Measurements from ENCODE around the gene HEXIM1.

The HEXIM1 gene

DNA sequence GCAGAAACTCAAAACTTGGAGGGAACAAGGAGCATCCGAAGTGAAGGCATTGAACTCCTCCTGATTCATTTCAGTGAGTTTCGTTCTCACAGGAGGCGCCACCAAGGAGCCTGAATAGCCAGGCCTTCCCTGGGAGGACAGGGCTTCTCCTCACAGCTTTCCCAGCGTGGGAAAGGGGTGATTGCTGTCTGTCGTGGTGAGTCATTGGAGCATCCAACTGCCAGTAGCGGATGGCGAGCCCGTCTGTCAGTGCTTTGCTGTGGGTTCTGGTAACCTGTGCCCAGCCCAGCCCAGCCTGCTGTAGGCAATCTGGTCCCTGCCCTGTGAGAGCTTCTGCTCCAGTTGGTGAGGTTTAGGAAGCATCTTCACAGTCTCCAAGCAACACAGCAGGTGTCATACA is 44.2 kb upstream of the HEXIM1 start:
- DNase-seq (ENCODE audit: low read depth), result no peak
- in situ Hi-C loops (cut with HindIII; ENCODE audit: low sequenced_read_pairs), result no loop called here
- no peak for TF ChIP-seq CTCF (IDR thresholded peaks at IDR 0.05; ENCODE audit: low read depth, low read length, missing control alignments)
- H3K4me3 ChIP-seq (ENCODE audit: low read depth, low read length), result no peak overlapping the region

DNA sequence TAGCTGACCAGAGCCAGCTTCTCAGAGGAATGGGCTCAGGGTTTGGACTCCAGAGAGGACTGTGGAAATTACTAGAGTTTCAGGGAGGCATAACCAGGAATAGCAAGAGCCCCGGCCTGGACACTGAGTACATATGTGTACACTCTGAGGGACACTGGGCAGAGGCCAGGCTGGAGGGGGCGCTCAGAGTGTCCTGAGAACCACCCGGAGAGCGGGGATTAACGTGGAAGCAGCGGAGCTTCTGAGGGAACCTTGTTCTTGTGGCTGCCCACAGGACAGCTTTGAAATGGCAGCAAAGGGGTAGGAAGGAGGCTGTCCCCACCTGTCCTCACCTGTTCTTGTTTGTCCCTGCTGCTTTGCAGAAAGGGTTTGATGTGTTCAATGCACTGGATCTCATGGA is 43.8 kb upstream of the HEXIM1 start:
- no peak for DNase-seq (ENCODE audit: low read depth)
- in situ Hi-C loops (cut with HindIII; ENCODE audit: low sequenced_read_pairs), result no loop called here
- no peak overlapping the region for H3K4me3 ChIP-seq (ENCODE audit: low read depth, low read length)

DNA sequence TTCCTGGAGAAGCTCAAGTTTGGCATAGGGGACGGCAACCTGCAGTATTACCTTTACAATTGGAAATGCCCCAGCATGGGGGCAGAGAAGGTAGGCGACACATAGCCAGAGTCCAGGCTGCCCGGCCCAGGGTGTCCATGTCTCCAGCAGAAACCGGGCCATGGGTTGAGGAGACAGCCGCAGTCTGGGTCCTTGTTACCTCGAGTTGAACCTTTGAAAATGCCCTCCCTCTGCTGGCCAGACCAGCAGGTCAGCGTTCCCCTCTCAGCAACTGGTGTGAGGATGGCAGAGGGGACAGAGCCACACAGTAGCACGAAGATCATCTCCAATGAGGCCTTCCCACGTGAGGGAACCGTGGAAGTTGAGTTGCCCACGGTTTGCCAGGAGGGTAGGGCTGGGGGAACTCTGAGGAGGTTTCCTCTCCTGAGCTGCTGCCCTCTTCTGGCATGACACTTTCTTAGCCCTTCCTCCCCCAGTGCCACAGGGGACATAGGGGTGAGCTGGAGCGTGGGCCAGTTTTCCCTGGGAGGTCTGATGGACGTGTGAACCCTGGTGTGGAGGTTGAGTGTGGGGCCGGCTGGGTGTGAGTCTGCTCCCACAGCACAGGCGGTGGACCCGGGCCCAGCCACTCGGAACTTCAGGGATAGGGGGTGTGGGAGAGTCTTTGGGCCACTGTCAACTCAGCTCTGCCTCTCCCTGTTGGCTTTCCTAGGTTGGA is 43.2 kb upstream of the HEXIM1 start:
- no peak overlapping the region for H3K4me3 ChIP-seq (ENCODE audit: low read depth, low read length)
- TF ChIP-seq CTCF (IDR thresholded peaks at IDR 0.05; ENCODE audit: low read depth, low read length, missing control alignments), result no peak
- in situ Hi-C loops (cut with HindIII; ENCODE audit: low sequenced_read_pairs), result no loop called here
- no peak for DNase-seq (ENCODE audit: low read depth)

More for the DNA sequence above, 43.8 kb upstream of the HEXIM1 start:
- no peak for TF ChIP-seq CTCF (IDR thresholded peaks at IDR 0.05; ENCODE audit: low read depth, low read length, missing control alignments)

DNA sequence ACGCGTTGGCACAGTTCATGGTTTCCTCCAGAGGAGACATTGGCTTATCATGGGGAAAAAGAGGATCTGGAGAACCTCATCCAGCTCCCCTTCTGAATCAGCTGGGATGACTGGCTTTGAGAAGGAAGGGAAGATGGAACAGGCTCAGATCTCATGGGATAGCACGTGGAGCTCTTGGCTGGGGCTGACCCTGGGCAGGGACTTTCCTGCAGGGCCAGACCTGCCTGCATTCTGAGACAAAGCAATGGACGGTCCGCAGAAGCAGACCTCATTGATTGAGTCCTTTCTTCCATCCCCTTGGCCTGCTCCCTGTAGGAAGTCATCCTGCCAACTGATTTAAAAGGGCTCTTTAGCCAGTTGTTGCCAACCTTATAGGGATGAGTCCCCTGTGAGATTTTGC is 42.2 kb upstream of the HEXIM1 start:
- no peak overlapping the region for H3K4me3 ChIP-seq (ENCODE audit: low read depth, low read length)
- in situ Hi-C loops (cut with HindIII; ENCODE audit: low sequenced_read_pairs), result no loop called here
- no peak for TF ChIP-seq CTCF (IDR thresholded peaks at IDR 0.05; ENCODE audit: low read depth, low read length, missing control alignments)
- no peak for DNase-seq (ENCODE audit: low read depth)

GRCh38 chr17:45106582-45106981 is 41.7 kb upstream of the HEXIM1 start:
- H3K4me3 ChIP-seq (ENCODE audit: low read depth, low read length), result no peak overlapping the region
- no peak for TF ChIP-seq CTCF (IDR thresholded peaks at IDR 0.05; ENCODE audit: low read depth, low read length, missing control alignments)
- no peak for DNase-seq (ENCODE audit: low read depth)
- in situ Hi-C loops (cut with HindIII; ENCODE audit: low sequenced_read_pairs), result no loop called here

DNA sequence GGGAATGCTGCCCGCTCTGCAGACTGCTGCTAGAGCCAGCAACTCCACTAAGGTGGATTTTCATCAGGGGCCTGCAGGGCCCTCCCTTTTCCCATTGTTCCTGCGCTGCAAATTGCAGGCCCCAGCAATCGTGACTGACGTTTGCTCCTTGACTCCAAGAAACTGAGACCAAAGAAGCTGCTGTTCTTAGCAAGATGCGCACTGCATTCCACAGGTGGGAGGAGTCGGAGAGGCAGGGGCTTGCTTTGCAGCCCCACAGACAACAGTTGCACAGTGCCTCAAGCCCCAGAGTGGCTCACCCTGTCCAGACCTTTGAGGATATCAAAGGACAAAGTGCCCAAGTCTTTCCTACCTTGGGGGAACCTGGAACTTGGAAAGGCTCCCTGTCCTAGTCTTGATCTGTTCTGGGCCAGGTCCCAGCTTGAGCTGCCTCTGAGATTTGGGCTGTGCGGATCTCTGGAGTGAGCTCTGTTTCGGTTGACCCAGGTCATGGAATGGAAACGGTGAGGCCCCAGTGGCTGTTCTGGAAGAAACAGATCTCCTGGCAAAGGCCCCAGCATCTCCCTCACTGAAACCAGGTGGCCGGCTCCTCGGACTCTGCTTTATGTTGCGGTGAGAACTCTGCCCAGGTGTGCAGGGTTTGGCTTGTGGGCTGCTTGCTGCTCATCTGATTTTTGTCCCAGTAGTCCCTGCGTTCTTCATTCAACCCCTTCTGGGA is 40.8 kb upstream of the HEXIM1 start:
- no peak for DNase-seq (ENCODE audit: low read depth)
- TF ChIP-seq CTCF (IDR thresholded peaks at IDR 0.05; ENCODE audit: low read depth, low read length, missing control alignments), result no peak
- in situ Hi-C loops (cut with HindIII; ENCODE audit: low sequenced_read_pairs), result no loop called here
- H3K4me3 ChIP-seq (ENCODE audit: low read depth, low read length), result no peak overlapping the region

Data from astrocyte of the cerebellum (primary cell).